GM13977 (cell line): ENCODE data around the gene CXorf49.
"Not testable (repeated sequence)": the region's sequence is repeated elsewhere in the genome, so short reads cannot be mapped to it uniquely, and the experiment has no call there.

Source experiments
- DNase-seq: peaks from one replicate; pipeline ENCODE4 v3.0.0; 2012; ENCODE audit warnings: low spot score
- CTCF ChIP-seq: IDR thresholded peaks from 2 replicates; pipeline ENCODE4 v1.5.1; 2012; ENCODE audit warnings: mild to moderate bottlenecking, control low read depth; ENCODE audit not compliant: insufficient read depth; ENCODE audit errors: extremely low read depth, missing control alignments
- in situ Hi-C: fragments of 300-500 bp; cut with MboI; formaldehyde crosslinking; loops from one replicate; pipeline ENCODE4 v1.12.0; 2022; ENCODE audit warnings: low sequenced_read_pairs, low pct_unique_long_range_greater_than_20kb, mixed read lengths, inconsistent platforms; ENCODE audit not compliant: unreplicated experiment

The CXorf49 gene

GRCh38 chrX:71679575-71680207 lies 38.4 kb downstream of the CXorf49 start:
- no peak for DNase-seq
- no peak for TF ChIP-seq CTCF
- in situ Hi-C loops: no loop called here

GRCh38 chrX:71677195-71677594 lies 40.9 kb downstream of the CXorf49 start:
- DNase-seq, in situ Hi-C loops: not testable (repeated sequence)

GRCh38 chrX:71676068-71676795 lies 41.9 kb downstream of the CXorf49 start:
- in situ Hi-C loops, DNase-seq: not testable (repeated sequence)

- in situ Hi-C loops, DNase-seq: not testable (repeated sequence)
Measured at GRCh38 chrX:71675636-71676035, 42.4 kb downstream of the CXorf49 start.

- no peak for DNase-seq
- in situ Hi-C loops: no loop called here
- TF ChIP-seq CTCF: no peak
Measured at GRCh38 chrX:71671938-71672337, 46.1 kb downstream of the CXorf49 start.

- no peak for TF ChIP-seq CTCF
- DNase-seq: no peak
- in situ Hi-C loops: no loop called here
Measured at GRCh38 chrX:71671043-71671780, 46.9 kb downstream of the CXorf49 start.

- DNase-seq, in situ Hi-C loops: not testable (repeated sequence)
- peak; percentile 46 for TF ChIP-seq CTCF
Measured at GRCh38 chrX:71669947-71670346, 48.1 kb downstream of the CXorf49 start.

GRCh38 chrX:71669492-71669891 lies 48.6 kb downstream of the CXorf49 start:
- in situ Hi-C loops: no loop called here
- no peak for TF ChIP-seq CTCF
- no peak for DNase-seq
